GM21381 (cell line): Measurements from ENCODE around the gene ODF2L.
A peak's percentile ranks its signal among the peaks of the same experiment; 100 is the strongest.

Experiments used
- ATAC-seq: cut with Tn5 transposase; IDR thresholded peaks from one replicate; pipeline ENCODE4 v1.9.1; 2021; ENCODE audit warnings: mild to moderate bottlenecking, moderate library complexity; ENCODE audit not compliant: unreplicated experiment

The ODF2L gene, protein sequence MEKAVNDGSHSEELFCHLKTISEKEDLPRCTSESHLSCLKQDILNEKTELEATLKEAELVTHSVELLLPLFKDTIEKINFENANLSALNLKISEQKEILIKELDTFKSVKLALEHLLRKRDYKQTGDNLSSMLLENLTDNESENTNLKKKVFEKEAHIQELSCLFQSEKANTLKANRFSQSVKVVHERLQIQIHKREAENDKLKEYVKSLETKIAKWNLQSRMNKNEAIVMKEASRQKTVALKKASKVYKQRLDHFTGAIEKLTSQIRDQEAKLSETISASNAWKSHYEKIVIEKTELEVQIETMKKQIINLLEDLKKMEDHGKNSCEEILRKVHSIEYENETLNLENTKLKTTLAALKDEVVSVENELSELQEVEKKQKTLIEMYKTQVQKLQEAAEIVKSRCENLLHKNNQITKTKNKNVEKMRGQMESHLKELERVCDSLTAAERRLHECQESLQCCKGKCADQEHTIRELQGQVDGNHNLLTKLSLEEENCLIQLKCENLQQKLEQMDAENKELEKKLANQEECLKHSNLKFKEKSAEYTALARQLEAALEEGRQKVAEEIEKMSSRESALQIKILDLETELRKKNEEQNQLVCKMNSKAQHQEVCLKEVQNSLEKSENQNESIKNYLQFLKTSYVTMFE

DNA sequence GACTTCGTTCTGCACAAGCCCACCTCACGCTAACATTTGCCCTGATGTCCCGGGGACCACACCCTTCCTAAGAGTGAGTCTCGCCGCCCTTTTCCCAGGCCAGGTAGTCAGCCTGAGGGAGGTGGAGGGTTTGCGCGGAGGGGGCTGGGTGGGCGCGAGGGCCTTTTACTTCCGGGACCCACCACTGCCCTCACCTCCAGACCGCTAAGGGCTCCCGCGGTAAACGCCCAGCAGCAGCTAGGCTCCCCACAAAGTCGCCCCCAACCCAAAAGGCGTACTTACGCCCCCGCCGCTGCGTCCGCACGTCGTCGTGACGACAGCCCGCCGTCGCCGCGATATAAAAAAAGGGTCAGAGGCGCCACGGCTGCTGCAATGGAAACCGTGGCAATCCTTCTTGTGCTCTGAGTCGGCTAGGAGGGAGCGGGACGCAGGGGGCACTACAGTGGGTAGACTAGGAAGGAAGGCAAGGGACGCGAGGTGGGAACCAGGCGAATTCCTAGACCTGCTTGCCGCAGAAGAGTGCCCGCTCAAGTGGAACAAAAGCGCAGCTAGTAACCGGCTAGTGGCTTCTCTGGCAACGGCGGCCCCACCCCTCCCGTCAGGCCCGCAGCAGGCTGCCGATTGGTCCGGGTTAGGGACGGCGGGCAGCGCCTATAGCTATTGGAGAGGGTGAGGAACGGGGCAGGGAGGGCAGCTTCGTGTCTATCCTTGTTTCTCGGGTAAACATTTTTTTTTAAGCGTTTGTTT is at the start of gene ODF2L:
TSS of gene ODF2L (minus strand) at position 573 of the 747 bp plus-strand sequence. CDS start 9,296 bp downstream, outside the sequence.
- peak; percentile 100 for ATAC-seq

DNA sequence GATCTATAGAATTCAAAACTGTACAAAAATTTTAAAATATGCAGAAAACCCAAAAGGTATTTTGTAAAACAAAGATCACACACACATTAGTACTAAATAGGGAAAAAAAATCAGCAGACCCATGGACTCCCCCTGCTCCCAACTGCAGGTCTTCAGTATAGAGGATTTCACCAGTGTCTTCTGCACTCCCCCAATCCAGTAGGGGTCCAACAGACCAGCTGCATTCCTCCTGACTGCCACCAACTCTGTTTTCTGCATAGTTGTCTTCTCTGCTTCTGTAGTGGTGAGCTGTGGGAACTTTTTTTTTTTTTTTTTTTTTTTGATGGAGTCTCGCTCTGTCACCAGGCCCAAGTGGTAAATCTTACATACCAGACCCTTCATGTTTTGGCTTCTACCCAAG is 49.8 kb upstream of the ODF2L start:
- ATAC-seq = no peak

DNA sequence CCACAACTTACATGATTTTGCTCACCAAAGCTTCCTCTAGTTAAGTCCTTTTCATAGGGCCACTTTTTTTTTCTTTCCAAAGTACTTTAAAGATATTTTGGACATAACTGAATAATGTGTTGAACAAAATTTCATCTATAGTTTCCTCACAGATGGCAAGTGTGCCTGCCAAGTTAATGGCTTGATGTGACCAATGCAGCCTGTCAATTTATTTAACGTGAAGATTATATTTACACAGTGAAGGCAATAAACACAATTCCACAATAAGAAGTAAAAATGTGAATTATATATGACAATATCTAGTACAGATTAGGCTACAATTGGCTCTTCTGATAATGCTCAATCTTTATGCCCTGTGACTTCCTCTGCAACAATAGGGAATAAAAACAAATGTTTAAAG is 45.9 kb upstream of the ODF2L start:
- ATAC-seq = no peak

DNA sequence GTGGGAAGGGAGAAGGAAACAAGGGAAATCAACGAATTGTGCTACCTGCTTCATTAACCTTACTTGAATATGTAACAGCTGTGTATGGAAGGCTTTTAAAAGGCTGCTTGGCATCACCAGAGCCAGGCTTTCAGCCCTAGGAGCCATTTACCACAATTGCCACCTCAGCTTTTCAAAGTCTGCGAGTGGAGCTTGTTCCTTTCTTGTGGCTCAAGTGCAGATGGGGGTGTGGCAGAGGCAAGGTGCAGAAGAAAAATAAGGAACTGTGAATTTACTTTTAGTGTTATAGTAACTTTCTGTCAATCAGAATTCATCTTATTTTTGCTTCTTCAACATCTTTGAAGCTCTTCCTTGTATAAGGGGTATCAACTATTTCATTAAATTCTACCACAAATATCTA is 45.5 kb upstream of the ODF2L start:
- no peak for ATAC-seq

DNA sequence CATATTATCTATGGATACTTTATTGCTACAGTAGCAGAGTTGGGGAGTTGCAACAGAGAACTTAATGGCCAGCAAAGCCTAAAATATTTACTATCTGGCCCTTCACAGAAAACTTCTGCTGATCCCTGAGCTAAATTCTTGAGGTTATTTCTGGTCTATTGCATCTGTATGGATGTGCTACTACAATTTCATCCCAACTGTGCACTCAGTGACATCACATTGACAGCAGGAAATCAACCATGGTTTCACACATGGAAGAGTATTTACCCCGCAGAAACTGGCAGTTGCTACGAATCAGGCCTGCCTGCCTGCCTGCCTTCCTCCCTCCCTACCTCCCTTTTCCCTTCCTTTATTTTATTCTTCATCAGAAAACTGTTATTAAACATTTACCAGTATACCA is 39.9 kb upstream of the ODF2L start:
- no peak for ATAC-seq

DNA sequence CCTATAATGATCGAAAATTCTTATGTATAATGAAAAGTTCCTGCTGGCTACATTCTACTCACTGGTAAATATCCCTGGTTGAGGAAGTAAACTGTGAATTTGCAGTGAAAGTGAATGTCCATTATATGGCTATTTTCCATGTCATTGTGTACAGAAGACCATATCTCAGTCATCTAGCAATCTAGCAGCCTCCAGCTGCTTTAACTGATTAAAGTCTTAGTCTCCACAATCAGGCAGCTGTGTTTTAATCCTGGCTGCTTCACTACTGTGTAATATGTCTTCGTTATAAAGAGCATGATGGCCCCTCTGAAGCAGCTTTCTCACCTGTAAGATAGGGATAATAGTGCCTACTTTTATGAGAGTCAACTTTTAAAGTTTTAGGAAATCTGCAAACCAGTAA is 39.2 kb upstream of the ODF2L start:
- ATAC-seq = no peak

DNA sequence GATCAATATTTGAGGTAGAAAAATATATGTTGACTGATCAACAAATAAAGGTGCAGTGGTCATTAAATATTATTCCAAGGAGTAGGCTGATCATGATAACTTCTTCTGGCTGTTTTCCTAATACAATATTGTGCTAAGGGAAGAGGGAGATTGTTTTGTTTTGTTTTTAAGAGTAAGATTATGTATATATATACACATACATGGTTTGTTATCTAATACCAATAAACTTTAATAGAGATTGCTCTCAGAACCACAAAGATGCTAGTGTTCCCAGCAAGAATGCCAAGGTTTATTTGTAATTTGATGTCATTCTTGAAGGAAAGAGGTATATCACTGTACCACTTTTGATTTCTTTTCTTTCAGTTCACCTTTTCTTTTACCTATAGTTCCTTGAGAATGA is 37.9 kb upstream of the ODF2L start:
- no peak for ATAC-seq

DNA sequence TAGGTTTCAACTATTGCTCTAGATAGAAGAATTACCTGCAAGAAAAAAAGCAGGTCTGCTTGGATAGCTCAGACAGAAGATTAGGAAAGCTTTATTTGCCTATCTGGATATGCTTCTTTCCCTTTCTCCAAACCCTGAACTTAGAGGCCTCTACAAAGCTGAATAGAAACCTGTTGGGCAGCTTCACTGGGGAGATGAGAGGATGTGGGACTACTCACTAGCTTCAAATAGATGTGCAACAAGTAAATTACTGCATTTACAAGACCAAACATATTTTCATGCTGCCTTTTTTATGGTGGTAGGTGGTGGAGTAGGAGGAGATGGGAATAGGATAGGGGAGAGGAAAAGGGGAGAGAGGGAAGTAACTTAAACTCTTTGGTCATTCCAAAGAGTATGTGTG is 34.3 kb upstream of the ODF2L start:
- no peak for ATAC-seq

DNA sequence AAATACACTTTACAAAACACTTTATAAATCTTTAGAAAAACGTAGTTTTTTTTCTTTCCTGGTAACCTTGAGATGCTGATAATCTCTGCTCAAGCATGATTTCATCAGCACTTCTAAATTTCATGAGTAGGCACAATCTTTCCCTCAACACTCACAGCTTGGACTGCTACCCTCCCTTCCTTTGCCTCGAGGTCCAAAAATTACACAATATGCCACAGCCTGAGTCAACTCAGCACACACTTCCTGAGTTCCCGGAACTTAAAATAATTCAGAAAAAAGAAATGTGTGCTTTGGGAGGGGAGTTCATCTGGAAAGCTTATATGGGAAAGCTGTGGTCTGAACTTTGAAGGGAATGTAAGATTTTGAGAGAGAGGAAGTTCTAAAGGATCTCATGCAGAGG is 33.7 kb upstream of the ODF2L start:
- ATAC-seq = no peak

DNA sequence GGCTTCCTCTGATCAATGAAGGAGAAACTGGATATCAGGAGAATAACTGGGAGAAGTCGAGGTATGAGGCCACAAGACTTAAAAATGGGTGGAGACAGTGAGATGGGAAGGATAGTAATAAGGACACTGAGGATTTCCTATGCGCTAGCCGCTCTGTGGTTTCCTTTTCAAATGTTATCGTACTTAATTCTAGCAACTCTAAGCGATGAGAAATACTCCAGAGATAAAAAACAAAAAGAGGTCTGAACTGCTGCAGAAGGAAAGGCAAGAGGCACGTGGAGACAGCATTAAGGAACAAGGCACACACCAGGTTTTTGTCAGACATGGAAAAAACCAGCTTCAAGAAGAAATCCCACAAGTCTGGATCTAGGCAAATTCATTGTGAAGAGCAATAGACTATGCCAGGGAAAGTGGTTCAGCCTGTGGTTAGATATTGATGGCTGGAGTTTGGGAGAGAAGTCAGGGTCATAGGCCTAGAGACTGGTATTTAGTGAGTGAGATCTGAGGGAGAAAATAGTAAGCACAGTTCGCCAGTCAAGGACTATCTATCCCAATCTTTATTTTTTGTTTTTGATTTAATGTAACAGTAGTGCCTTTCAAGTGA is 33.1 kb upstream of the ODF2L start:
- no peak for ATAC-seq

DNA sequence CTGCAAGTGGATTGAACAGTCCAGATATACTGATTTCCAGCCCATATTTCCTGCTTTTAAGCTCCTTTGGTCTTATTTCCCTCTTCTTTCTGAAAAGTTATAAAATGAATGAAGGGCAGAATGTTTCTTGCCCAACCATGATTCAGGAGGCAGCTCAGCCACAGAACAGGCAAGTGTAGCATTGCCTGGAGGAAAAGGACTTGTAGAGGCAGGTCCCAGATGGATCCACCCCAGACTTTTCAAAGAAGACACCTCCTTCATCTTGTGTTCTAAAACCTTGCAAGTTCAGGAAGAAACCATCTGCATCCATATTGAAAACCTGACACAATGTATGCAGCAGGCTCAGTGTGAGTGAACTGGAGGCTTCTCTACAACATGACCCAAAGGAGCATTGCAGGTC is 27.8 kb upstream of the ODF2L start, which contains the start of gene CLCA2:
TSS of gene CLCA2 (plus strand) at position 299 of the 400 bp plus-strand sequence. CDS start at position 376, 77 bp downstream.
- no peak for ATAC-seq

DNA sequence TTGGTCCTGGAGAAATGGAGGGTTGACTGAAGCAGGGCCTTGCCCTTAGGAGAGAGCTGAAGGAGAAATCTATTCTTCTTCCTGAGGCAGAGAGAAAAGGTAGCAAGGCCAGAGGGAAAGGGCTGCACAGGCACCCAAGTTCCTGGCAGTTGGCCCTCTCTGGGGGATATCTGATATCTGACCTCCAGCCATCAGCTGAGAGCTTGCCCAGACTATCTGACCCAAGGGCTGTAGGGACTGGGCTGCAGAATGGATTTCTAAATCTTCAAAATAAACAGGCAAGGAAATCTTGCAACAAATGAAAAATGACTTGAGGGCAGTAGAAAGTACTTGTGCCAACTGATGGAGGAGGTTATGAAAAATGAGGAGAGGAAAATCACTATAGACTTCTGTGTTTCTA is 27.4 kb upstream of the ODF2L start:
- no peak for ATAC-seq

DNA sequence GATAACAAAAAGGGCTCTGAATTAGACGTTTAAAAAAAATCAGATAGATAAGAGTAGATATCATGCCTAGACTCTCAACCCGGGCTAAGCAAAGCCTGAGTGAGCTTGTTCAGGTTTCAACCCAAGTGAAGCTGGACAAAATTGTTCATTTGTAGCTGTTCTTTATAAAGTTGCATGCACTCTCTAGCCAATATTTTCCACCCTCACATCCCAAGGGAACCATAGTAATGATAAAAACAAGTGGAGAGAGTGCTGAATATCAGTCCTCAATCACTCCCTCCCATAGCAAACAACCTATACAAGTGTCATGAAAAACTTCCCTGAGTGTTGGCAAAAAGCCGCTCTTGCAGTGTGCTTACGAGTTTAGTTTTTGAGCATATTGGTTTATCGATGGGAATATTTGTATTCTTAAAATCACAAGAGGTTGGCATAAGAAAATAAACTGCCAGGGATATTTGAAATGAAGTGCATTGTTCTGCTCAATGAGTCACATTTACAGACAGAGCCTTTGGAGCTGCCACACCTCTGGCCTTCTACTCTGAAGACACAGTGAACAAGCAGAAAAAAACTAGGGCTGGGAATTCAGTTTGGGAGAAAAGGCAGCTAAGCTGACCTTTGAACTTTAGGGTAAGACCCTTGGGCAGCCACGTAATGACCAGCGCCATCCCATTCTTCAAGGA is 25.6 kb upstream of the ODF2L start:
- ATAC-seq = no peak

DNA sequence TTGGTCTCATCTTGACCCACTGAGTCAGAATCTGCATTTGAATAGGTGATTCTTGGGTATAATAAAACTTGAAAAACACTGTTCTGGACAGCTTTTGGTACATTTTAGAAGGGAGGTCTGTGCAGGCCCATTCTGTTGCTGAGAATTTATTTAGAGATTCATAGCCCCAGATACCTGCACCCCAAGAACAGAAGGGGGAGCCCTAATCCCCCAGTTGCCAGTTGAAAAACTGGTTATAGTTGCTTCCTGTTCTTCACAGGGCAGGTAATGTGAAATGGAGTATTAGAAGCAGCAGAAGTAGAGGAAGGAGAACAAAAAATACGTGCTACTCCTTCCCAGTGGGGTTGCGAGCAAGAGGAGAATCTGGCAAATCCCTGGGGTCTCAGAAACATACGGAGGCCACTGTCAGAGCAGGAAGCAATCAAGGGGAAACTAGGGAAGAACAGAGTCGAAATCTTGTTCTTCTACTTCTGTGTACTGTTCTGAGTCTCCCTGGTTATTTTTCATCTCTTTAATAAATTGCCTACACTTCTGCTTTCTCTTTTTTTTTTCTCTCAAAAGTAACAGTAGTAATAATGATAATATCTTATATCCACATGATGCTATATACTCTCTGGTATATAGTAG is 23.3 kb upstream of the ODF2L start:
- ATAC-seq = peak; percentile 77

DNA sequence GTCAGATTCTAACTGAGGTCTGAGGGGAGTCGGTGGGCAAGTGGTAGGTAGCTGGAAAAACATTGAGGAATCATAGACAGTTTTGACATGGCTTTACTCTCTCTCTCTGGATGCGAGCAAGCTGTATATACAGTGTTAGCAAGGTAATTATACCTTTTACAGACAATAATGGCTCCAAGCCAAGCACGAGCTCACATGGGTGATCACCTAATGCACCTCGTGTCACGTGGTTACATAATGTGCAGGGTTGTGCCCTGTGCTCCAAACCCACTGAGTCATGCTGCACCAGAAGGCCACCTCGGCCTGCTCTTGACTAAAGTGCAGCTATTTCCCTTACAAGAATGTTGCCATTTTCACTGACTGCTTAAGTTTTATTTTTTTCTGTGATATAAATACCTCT is 20.2 kb upstream of the ODF2L start:
- ATAC-seq = no peak

DNA sequence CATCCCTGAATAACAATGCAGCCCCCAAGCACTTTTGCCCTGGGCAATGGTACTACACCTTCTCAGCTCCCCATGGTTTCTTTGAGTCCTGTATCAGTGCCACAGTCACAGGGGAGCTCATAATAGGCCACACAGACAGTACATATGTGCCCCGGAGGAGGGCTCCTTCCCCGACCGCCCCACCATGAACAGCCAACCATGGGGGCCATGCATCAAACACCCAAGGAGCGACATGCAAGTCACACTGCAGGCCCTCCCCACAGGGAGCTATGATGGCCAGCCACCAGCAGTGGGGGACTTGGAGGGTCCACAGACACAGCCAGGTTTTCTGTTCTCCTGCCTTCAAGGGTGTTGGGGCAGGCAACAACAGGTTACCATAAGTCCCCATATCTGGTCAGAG is 14.8 kb upstream of the ODF2L start:
- no peak for ATAC-seq

DNA sequence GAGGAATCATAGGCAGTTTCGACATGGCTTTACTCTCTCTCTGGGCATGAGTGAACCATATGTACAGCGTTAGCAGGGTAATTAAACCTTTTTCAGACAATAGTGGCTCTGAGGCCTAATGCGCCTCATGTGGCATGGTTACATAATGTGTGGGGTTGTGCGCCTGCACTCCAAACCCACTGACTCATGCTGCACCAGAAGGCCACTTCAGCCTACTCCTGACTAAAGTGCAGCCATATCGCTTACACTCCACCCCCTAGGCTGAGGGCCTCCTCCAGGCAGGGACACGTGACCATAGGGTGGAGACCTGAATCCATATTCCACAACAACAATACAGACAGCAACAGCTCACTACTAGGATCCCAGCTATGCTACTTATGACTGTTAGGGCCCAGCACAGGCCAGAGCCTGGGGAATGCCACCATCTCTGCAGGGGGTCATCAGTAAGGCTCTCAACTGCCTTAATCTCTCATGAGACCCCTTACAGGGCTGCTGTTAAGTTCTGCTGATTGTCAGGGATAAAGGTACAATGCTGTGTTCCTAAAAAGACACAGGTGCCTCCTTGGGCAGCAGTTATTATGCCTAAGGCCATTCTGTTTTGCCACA is 13.4 kb upstream of the ODF2L start:
- no peak for ATAC-seq

DNA sequence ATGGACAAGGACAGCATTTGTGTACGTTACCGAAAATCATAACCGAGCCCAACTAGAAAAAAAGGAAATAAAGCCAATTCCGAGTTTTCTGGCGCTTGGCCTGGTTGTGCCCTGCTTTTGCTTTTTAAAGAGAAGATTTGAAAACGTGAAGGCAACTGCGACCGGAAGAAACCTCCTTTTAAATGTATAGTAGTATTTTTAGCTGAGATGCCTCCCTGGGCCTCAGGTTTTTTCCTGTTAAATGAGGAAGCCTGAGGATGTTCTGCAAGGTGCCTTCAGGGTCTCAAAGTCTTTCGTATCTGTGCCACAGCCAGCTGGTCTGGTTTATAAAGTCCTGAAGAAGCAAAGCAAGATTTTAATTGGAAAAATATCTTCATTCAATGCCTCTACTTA is 371 bp upstream of the ODF2L start:
- ATAC-seq = peak; percentile 18

DNA sequence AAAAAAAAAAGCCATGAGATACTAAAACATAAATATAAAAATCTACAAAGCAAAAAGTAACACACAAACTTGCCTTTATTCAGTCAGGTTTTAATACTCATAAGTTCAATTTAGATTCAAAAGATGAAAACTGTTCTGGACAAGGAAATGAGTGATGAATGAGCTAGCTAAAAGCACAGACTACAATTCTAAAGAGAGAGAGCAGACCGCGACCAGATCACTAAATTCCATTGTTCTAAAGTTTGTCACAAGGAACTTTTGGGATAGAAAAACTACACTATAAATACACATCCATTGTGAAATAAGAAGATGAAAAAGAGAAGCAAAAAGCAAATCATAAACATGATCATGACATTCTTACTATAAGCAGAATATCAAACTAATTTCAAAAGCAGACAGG is 1.7 kb downstream of the ODF2L start:
- no peak for ATAC-seq

DNA sequence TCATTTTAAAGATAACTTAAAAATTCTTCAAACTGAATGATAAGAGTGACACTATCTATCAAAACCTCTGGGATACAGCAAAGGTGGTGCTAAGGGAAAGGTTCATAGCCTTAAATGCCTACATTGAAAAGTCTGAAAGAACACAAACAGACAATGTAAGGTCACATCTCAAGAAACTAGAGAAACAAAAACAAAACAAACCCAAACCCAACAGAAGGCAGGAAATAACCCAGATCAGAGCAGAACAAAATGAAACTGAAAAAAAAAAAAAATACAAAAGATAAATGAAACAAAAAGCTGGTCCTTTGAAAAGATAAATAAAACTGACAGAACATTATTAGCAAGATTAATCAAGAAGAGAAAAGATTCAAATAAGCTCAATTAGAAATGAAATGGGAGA is 6.8 kb downstream of the ODF2L start:
- ATAC-seq = peak; percentile 89
